ENCODE data around the gene SCAPER.

DNA sequence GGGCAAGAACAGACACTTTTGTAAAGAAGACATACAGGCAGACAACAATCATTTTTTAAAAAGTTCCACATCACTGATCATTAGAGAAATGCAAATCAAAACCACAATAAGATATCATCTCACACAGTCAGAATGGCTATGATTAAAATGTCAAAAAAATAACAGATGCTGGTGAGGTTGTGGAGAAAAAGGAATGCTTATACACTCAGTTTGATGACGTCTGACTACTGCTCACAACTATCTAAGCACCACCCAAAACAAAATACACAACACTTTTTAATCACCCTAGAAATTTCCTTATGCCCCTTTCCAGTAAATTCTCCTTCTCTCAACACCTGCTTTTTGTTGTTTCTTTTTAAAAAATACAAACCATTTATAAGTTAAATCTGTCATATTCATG, 339.8 kb downstream of the SCAPER start:
- TF ChIP-seq, protein P1, sequence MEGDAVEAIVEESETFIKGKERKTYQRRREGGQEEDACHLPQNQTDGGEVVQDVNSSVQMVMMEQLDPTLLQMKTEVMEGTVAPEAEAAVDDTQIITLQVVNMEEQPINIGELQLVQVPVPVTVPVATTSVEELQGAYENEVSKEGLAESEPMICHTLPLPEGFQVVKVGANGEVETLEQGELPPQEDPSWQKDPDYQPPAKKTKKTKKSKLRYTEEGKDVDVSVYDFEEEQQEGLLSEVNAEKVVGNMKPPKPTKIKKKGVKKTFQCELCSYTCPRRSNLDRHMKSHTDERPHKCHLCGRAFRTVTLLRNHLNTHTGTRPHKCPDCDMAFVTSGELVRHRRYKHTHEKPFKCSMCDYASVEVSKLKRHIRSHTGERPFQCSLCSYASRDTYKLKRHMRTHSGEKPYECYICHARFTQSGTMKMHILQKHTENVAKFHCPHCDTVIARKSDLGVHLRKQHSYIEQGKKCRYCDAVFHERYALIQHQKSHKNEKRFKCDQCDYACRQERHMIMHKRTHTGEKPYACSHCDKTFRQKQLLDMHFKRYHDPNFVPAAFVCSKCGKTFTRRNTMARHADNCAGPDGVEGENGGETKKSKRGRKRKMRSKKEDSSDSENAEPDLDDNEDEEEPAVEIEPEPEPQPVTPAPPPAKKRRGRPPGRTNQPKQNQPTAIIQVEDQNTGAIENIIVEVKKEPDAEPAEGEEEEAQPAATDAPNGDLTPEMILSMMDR (IDR thresholded peaks at IDR 0.05), result no peak
- TF ChIP-seq POLR2A (IDR thresholded peaks at IDR 0.05), result no peak

Data from upper lobe of left lung (tissue), 4 donors.